ENCODE data around the gene TIMP3.

The TIMP3 gene

GRCh38 chr22:32800994-32801536 lies 440 bp upstream of the TIMP3 start:
- Histone ChIP-seq H3K9ac (ENCODE audit: low read length) (peak overlapping the region; percentile 65), H3K4me3 (ENCODE audit: low read depth, low read length) (peak overlapping the region; percentile 59), H3K36me3 (ENCODE audit: control insufficient read depth, insufficient read depth, low read length) (no peaks in the 10 kb centered on the region), H3K4me1 (ENCODE audit: control insufficient read depth, insufficient read depth, low read length) (peaks cover 31% of the 10 kb centered on the region), H3K9me3 (ENCODE audit: control insufficient read depth, insufficient read depth, low read depth, low read length) (no peaks in the 10 kb centered on the region), H3K27ac (ENCODE audit: low read depth, low read length) (no peak overlapping the region), H3K27me3 (ENCODE audit: control insufficient read depth, insufficient read depth, low read length) (peaks cover 42% of the 10 kb centered on the region)

- Histone ChIP-seq H3K9me3 (ENCODE audit: control insufficient read depth, insufficient read depth, low read depth, low read length) (no peaks in the 10 kb centered on the region), H3K27ac (ENCODE audit: low read depth, low read length) (no peak overlapping the region), H3K4me3 (ENCODE audit: low read depth, low read length) (peak overlapping the region; percentile 61), H3K4me1 (ENCODE audit: control insufficient read depth, insufficient read depth, low read length) (peaks cover 28% of the 10 kb centered on the region), H3K9ac (ENCODE audit: low read length) (peak overlapping the region; percentile 77), H3K27me3 (ENCODE audit: control insufficient read depth, insufficient read depth, low read length) (peaks cover 42% of the 10 kb centered on the region), H3K36me3 (ENCODE audit: control insufficient read depth, insufficient read depth, low read length) (no peaks in the 10 kb centered on the region)
Measured at GRCh38 chr22:32802237-32802765, 796 bp downstream of the TIMP3 start.

- Histone ChIP-seq H3K9me3 (ENCODE audit: control insufficient read depth, insufficient read depth, low read depth, low read length) (no peaks in the 10 kb centered on the region), H3K27ac (ENCODE audit: low read depth, low read length) (no peak overlapping the region), H3K27me3 (ENCODE audit: control insufficient read depth, insufficient read depth, low read length) (peaks cover 42% of the 10 kb centered on the region), H3K4me3 (ENCODE audit: low read depth, low read length) (peak overlapping the region; percentile 61; the same call in 1 of the 2 replicates), H3K36me3 (ENCODE audit: control insufficient read depth, insufficient read depth, low read length) (no peaks in the 10 kb centered on the region), H3K9ac (ENCODE audit: low read length) (no peak overlapping the region), H3K4me1 (ENCODE audit: control insufficient read depth, insufficient read depth, low read length) (peaks cover 28% of the 10 kb centered on the region)
Measured at GRCh38 chr22:32803020-32803737, 1.7 kb downstream of the TIMP3 start.

- no peak overlapping the region for H3K9ac ChIP-seq (ENCODE audit: low read length)
- H3K4me1 ChIP-seq (ENCODE audit: control insufficient read depth, insufficient read depth, low read length) = peaks cover 28% of the 10 kb centered on the region
- H3K4me3 ChIP-seq (ENCODE audit: low read depth, low read length) = peak overlapping the region; percentile 61; the same call in 1 of the 2 replicates
- H3K9me3 ChIP-seq (ENCODE audit: control insufficient read depth, insufficient read depth, low read depth, low read length) = no peaks in the 10 kb centered on the region
- H3K27ac ChIP-seq (ENCODE audit: low read depth, low read length) = no peak overlapping the region
- H3K36me3 ChIP-seq (ENCODE audit: control insufficient read depth, insufficient read depth, low read length) = no peaks in the 10 kb centered on the region
- peaks cover 42% of the 10 kb centered on the region for H3K27me3 ChIP-seq (ENCODE audit: control insufficient read depth, insufficient read depth, low read length)
Measured at GRCh38 chr22:32803738-32804435, 2.4 kb downstream of the TIMP3 start.

- peaks cover 29% of the 10 kb centered on the region for H3K4me1 ChIP-seq (ENCODE audit: control insufficient read depth, insufficient read depth, low read length)
- no peak overlapping the region for H3K4me3 ChIP-seq (ENCODE audit: low read depth, low read length)
- no peak overlapping the region for H3K27ac ChIP-seq (ENCODE audit: low read depth, low read length)
Measured at GRCh38 chr22:32804531-32805360, 3.2 kb downstream of the TIMP3 start.

GRCh38 chr22:32805361-32805881 lies 3.9 kb downstream of the TIMP3 start:
- Histone ChIP-seq H3K36me3 (ENCODE audit: control insufficient read depth, insufficient read depth, low read length) (no peaks in the 10 kb centered on the region), H3K27me3 (ENCODE audit: control insufficient read depth, insufficient read depth, low read length) (peaks cover 37% of the 10 kb centered on the region), H3K9me3 (ENCODE audit: control insufficient read depth, insufficient read depth, low read depth, low read length) (no peaks in the 10 kb centered on the region), H3K4me1 (ENCODE audit: control insufficient read depth, insufficient read depth, low read length) (peaks cover 36% of the 10 kb centered on the region), H3K4me3 (ENCODE audit: low read depth, low read length) (no peak overlapping the region), H3K9ac (ENCODE audit: low read length) (no peak overlapping the region), H3K27ac (ENCODE audit: low read depth, low read length) (no peak overlapping the region)

More at GRCh38 chr22:32804531-32805360, 3.2 kb downstream of the TIMP3 start:
- H3K36me3 ChIP-seq (ENCODE audit: control insufficient read depth, insufficient read depth, low read length) = no peaks in the 10 kb centered on the region
- H3K27me3 ChIP-seq (ENCODE audit: control insufficient read depth, insufficient read depth, low read length) = peaks cover 42% of the 10 kb centered on the region
- H3K9me3 ChIP-seq (ENCODE audit: control insufficient read depth, insufficient read depth, low read depth, low read length) = no peaks in the 10 kb centered on the region
- H3K9ac ChIP-seq (ENCODE audit: low read length) = no peak overlapping the region

GRCh38 chr22:32806296-32806695 lies 4.8 kb downstream of the TIMP3 start:
- Histone ChIP-seq H3K36me3 (ENCODE audit: control insufficient read depth, insufficient read depth, low read length) (no peaks in the 10 kb centered on the region), H3K27ac (ENCODE audit: low read depth, low read length) (no peak overlapping the region), H3K4me1 (ENCODE audit: control insufficient read depth, insufficient read depth, low read length) (peaks cover 42% of the 10 kb centered on the region), H3K4me3 (ENCODE audit: low read depth, low read length) (no peak overlapping the region), H3K9ac (ENCODE audit: low read length) (no peak overlapping the region), H3K27me3 (ENCODE audit: control insufficient read depth, insufficient read depth, low read length) (peaks cover 29% of the 10 kb centered on the region), H3K9me3 (ENCODE audit: control insufficient read depth, insufficient read depth, low read depth, low read length) (no peaks in the 10 kb centered on the region)

- H3K36me3 ChIP-seq (ENCODE audit: control insufficient read depth, insufficient read depth, low read length) = no peaks in the 10 kb centered on the region
- H3K27me3 ChIP-seq (ENCODE audit: control insufficient read depth, insufficient read depth, low read length) = peaks cover 16% of the 10 kb centered on the region
- H3K9me3 ChIP-seq (ENCODE audit: control insufficient read depth, insufficient read depth, low read depth, low read length) = no peaks in the 10 kb centered on the region
- H3K27ac ChIP-seq (ENCODE audit: low read depth, low read length) = no peak overlapping the region
- no peak overlapping the region for H3K9ac ChIP-seq (ENCODE audit: low read length)
- H3K4me1 ChIP-seq (ENCODE audit: control insufficient read depth, insufficient read depth, low read length) = peaks cover 35% of the 10 kb centered on the region
- H3K4me3 ChIP-seq (ENCODE audit: low read depth, low read length) = no peak overlapping the region
Measured at GRCh38 chr22:32808038-32808445, 6.5 kb downstream of the TIMP3 start.

- Histone ChIP-seq H3K9ac (ENCODE audit: low read length) (no peak overlapping the region), H3K9me3 (ENCODE audit: control insufficient read depth, insufficient read depth, low read depth, low read length) (no peaks in the 10 kb centered on the region), H3K36me3 (ENCODE audit: control insufficient read depth, insufficient read depth, low read length) (no peaks in the 10 kb centered on the region), H3K4me3 (ENCODE audit: low read depth, low read length) (no peak overlapping the region), H3K27me3 (ENCODE audit: control insufficient read depth, insufficient read depth, low read length) (no peaks in the 10 kb centered on the region), H3K27ac (ENCODE audit: low read depth, low read length) (no peak overlapping the region), H3K4me1 (ENCODE audit: control insufficient read depth, insufficient read depth, low read length) (peaks cover 18% of the 10 kb centered on the region; the same call in 1 of the 2 replicates)
Measured at GRCh38 chr22:32809786-32810554, 8.5 kb downstream of the TIMP3 start.
